GM19025 (cell line): ENCODE data around the gene ARHGAP24.
"Not testable (repeated sequence)": the region's sequence is repeated elsewhere in the genome, so short reads cannot be mapped to it uniquely, and the experiment has no call there.

Experiments used
- ATAC-seq: cut with Tn5 transposase; IDR thresholded peaks from one replicate; pipeline ENCODE4 v1.9.1; 2021; ENCODE audit warnings: mild to moderate bottlenecking, low read depth, moderate library complexity; ENCODE audit not compliant: unreplicated experiment

The ARHGAP24 gene

GRCh38 chr4:85639946-85640345 is 165.0 kb downstream of the ARHGAP24 start:
- no peak for ATAC-seq

DNA sequence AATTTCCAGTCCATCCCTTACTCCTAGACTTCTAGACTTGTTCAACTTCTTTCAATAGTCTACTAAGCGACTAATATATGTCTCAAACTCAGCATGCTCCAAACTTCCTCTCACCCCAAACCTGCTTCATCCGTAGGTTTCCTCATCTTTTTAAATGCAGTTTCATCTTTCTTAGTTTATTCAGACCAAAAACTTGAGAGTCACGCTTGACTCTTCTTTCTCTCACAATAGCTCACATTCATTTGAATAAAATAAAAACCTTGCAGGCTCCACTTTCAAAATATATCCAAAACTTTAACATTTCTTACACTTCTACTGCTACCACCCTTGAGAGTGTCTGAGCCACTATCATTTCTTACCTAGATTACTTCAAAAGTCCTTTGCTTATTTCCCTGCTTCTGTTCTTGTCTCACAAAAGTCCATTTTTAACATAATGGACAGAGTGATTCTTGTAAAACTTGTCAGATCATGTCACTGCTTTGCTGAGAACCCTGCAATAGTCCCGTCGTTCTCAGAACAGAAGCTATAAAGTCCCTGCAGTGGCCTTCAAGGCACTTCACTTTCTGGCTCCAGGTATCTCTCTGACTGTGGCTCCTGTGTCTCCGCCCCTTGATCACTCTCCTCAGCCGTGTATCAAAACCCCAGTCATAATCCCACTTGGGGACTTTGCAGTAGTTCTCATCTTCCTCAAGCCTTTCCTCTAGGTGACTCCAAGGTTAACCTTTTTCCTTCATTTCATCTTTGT is 167.6 kb downstream of the ARHGAP24 start:
- no peak for ATAC-seq

DNA sequence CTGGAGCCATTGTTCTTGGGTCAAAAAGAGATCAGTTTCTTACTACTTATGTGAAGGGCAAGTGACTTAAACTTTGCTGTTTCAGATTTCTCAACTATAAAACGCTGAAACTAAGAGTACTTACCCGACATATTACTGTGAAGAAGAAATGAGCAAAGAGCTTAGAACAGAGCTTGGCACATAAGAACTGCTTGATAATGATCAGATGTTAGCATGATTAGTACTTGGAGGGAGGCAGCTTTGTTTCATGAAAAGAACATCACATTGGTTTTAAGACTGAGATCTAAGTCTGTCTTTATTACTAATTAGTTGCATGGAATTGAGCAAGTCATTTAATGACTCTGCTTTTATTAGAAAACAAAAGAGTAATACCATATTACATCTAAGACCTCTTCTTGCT is 169.1 kb downstream of the ARHGAP24 start:
- ATAC-seq, result no peak

DNA sequence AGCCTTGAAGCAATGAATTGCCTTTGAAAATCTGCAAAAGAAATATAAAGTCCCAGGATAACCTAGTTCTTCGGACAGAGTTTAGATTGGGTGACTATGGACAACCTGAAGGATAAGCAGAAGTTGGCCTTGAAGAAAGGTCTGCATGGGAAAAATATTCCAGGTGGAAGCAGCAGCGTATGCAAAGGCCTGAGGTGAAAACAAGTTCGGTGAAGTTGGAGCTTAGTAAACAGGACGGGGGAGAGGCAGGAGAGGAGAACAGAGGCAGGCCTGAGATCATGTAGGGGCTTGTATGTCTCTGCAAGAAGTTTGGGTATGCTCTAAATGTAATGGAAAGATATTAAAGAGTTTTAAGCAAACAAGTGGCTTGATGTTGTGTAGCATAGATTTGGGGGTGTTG is 176.0 kb downstream of the ARHGAP24 start:
- no peak for ATAC-seq

GRCh38 chr4:85656759-85657505 is 182.0 kb downstream of the ARHGAP24 start:
- no peak for ATAC-seq

- ATAC-seq, result no peak
Measured at GRCh38 chr4:85658766-85659439, 184.0 kb downstream of the ARHGAP24 start.

GRCh38 chr4:85659610-85660218 is 184.8 kb downstream of the ARHGAP24 start:
- ATAC-seq, result no peak

DNA sequence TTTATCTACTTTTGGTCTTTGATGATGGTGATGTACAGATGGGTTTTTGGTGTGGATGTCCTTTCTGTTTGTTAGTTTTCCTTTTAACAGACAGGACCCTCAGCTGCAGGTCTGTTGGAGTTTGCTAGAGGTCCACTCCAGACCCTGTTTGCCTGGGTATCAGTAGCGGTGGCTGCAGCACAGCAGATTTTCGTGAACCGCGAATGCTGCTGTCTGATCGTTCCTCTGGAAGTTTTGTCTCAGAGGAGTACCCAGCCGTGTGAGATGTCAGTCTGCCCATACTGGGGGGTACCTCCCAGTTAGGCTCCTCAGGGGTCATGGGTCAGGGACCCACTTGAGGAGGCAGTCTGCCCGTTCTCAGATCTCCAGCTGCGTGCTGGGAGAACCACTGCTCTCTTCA is 191.7 kb downstream of the ARHGAP24 start:
- not testable (repeated sequence) for ATAC-seq

GRCh38 chr4:85669204-85669603 is 194.3 kb downstream of the ARHGAP24 start:
- no peak for ATAC-seq

GRCh38 chr4:85669992-85670548 is 195.1 kb downstream of the ARHGAP24 start:
- no peak for ATAC-seq

DNA sequence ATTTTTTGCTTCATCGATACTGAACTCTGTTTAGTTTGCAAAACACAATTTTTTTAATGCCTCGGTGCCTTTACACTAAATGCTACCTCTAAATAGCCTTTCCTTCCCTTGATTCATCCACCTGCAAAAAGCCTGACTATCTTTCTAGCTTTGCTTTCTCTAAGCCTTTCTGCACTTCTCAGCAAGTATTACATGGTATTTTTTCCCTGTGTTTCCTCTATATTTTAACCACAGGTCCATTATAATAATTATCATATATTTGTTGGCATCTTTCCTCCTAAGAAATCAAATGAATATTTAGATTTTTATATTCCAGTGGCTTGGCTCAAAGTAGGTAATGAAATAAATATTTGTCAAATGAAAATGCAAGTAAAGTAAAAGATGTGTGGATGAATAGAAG is 196.2 kb downstream of the ARHGAP24 start:
- no peak for ATAC-seq

- ATAC-seq, result no peak
Measured at GRCh38 chr4:85672116-85672515, 197.2 kb downstream of the ARHGAP24 start.

DNA sequence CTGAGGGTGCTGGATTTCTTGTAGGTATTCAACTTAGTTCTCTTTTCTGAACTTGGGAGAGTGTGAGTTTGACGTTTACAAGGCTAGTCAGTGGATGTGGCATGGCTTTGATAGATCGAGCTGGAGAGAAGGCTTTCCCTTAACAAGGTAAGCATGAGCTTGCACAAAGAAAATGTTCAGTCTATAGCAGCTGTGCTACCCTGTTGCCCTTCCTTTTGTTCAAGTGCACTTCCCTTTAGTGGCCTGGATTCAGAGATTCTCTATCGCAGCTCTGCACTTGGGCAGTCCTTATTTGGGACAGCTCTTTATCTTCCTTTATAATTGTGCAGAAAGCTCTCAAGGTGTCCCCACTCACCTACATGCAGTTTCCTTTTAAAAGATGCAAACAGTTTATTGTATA is 198.0 kb downstream of the ARHGAP24 start:
- no peak for ATAC-seq

DNA sequence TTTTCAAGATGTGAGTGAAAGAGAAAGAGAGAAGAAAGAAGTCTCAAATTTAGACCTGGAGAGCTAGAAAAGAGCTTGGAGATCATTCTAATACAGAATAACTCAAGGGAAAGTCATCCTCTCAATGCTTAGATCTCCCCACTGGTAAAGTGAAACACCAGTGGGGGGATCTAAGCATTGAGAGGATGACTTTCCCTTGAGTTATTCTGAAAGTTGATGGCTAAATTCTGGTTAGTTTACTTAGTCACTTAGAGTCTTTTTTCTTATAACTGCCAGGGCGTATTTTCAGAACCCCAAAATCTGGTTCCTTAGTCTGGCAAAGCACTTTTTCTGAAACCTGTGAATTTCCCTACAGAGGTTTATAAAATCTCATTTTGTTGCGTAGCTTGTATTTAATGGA is 198.6 kb downstream of the ARHGAP24 start:
- ATAC-seq, result no peak

- ATAC-seq, result no peak
Measured at GRCh38 chr4:85675076-85676049, 200.4 kb downstream of the ARHGAP24 start.

GRCh38 chr4:85676050-85676425 is 201.1 kb downstream of the ARHGAP24 start:
- ATAC-seq, result no peak

DNA sequence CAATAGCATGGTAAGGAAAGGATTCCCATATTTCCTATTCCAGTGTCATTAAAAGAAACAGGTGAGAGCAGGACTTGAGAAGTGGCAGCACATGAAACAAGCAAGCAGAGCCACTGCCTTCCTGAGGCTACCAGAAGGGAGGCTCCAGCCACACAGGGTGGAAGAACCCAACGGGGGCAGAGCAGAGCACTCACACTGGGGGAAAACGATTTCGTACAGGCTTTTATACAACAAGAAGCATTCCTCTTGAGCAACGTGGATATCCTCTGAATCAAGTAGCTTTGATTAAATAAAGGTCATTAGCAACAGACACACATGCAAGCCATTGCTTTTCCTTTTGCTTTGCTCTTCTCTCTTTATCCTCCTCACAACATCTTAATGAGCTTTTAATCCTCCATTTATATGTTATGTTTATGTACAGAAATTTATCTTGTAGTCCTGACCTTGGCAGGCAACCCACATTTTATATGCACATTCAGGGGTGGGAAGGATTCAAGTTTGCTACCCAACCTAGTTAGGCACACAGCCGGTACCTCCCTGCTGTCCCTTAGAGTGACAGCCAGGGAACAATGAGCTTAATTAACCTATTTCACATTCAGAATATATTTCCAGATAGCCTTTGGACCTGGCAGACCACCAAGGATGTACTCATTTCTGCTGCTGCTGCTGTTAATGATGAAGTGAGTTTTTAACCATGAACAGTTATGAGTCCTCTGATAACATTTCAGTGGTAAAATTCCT is 202.1 kb downstream of the ARHGAP24 start:
- no peak for ATAC-seq

GRCh38 chr4:85681221-85681657 is 206.3 kb downstream of the ARHGAP24 start:
- ATAC-seq, result no peak

GRCh38 chr4:85681921-85682320 is 207.0 kb downstream of the ARHGAP24 start:
- no peak for ATAC-seq
